Dedifferentiated amniotic fluid mesenchymal stem cell (primary cell): Measurements from ENCODE around the gene OSBPL3.

Experiments
- DNase-seq: peaks from one replicate; pipeline ENCODE4 v3.0.0-alpha.2; 2016; ENCODE audit errors: extremely low spot score

OSBPL3 gene

DNA sequence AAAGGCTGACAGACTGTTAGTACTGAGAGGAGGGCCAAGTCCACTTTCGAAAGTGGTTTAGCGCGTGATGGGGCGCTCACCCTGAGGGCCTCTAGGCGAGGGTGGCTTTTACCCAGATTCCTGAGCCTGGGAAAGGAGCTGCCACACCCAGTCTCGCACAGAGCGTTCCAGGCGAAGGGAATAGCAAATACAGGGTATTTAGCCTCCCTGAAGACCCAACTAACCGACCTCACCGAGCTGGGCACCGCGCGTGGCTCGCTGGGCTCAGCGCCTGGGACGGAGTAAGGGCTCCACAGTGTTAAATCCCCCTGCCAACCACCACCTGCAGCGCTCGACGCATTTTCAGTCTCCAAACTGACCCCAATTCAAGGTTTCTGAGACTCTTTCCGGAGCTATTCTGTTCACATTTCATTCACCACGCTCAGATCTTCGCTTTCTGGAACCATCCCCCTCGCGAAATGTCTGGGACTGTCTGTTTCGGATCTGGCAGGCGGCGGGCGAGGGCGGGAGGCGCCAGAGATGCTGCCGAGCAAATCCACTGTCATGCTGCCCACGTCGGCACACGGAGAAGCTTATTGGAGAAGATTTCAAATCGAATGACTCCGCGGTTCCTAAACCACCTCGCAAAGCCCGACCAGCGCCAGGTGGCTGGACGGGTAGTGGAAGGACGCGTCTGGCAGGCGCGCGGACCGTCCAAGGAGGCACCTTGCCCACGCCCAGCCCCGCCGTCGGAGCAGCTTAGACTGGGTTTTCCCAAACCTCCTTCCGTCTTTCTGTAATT, 1.4 kb upstream of the OSBPL3 start:
- peak; percentile 60 for DNase-seq

DNA sequence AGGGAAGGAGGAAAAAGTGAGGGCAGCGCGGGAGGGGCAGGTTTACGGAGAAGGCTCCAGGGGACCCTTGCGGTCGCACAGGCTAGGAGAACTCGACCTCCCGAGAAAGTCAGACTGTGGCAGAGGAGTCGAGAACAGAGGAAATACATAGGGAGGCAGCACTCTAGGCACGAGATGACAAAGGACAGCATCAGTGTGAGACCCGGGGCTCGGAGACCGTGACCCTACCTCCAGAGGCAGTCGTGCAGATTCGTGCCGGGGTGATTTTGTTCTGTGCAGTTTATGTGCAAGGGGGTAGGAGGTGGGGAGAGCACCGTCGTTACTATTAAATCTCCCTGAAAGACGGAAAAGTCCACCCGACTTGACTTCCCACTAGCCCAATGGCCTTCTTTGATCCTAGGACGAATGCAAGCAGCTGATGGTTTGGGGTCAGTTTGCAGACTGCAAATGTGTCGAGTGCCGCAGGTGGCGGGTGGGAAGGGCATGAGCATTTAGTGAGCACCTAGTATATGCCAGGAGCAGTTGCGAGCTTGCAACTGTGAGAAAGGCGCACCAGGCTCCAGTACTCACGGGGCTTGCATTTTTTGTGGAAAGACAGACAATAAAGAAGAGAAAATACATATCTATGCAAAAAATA, 674 bp upstream of the OSBPL3 start:
- no peak for DNase-seq

GRCh38 chr7:24979470-24979862, 512 bp downstream of the OSBPL3 start:
- DNase-seq, result peak; percentile 39

DNA sequence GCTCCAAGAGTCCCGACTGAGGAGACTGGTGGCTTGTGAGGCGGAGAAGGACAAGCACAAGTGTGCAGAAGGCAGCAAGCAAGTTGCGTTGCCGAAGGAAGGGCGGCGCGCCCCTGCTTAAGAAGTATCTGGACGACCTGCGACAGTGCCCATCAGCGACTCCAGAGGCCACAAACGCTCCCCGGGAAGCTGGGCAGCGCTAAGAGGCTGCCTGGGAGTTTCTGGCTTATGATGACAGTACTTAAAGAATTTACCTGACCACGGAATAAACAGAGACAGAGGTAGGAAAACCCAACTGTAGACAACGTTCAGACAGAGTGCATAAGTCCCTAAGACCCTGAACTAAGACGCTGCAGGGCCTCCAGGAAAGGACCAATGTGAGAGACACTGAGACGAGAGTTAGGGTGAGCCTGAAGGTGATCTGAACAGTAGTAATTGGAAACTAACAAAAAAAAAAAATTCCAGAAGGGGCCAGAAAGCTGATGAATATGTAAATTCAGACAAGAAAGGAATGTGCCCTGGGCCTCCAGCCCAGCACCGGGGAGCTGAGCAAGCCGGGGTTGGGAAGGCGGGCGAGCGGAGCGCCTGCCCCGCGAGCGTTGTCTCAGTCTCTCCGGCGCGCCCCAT, 1.0 kb downstream of the OSBPL3 start:
- DNase-seq, result no peak

GRCh38 chr7:24975644-24976260, 4.2 kb downstream of the OSBPL3 start:
- DNase-seq, result no peak

DNA sequence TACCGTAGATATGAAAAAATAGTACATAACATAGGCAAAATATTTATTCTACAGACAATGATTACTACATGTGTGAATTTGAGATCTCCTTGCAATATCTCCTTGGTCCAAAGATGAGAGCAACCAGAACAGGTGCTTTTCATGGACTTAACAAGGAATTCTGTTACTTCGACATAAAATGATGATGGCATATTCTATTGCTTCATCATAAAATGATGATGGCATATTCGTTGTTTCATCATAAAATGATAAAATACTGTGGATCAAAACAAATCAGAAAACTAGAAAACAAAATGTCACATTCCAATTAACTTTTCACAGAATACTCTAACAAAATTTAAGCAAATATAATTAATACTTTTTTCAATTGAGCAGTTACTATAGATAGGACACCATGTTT, 4.8 kb downstream of the OSBPL3 start:
- no peak for DNase-seq

GRCh38 chr7:24974026-24974832, 5.7 kb downstream of the OSBPL3 start:
- DNase-seq, result no peak

- DNase-seq, result peak; percentile 80
Observed at GRCh38 chr7:24972991-24973390, 7.0 kb downstream of the OSBPL3 start.

- no peak for DNase-seq
Observed at GRCh38 chr7:24972166-24972477, 7.9 kb downstream of the OSBPL3 start.

- DNase-seq, result peak; percentile 77
Observed at GRCh38 chr7:24971333-24972165, 8.4 kb downstream of the OSBPL3 start.

- DNase-seq, result no peak
Observed at GRCh38 chr7:24970676-24971075, 9.3 kb downstream of the OSBPL3 start.

- no peak for DNase-seq
Observed at GRCh38 chr7:24968165-24968564, 11.8 kb downstream of the OSBPL3 start.

- no peak for DNase-seq
Observed at GRCh38 chr7:24967696-24968095, 12.3 kb downstream of the OSBPL3 start.

- no peak for DNase-seq
Observed at GRCh38 chr7:24966802-24967201, 13.2 kb downstream of the OSBPL3 start.

DNA sequence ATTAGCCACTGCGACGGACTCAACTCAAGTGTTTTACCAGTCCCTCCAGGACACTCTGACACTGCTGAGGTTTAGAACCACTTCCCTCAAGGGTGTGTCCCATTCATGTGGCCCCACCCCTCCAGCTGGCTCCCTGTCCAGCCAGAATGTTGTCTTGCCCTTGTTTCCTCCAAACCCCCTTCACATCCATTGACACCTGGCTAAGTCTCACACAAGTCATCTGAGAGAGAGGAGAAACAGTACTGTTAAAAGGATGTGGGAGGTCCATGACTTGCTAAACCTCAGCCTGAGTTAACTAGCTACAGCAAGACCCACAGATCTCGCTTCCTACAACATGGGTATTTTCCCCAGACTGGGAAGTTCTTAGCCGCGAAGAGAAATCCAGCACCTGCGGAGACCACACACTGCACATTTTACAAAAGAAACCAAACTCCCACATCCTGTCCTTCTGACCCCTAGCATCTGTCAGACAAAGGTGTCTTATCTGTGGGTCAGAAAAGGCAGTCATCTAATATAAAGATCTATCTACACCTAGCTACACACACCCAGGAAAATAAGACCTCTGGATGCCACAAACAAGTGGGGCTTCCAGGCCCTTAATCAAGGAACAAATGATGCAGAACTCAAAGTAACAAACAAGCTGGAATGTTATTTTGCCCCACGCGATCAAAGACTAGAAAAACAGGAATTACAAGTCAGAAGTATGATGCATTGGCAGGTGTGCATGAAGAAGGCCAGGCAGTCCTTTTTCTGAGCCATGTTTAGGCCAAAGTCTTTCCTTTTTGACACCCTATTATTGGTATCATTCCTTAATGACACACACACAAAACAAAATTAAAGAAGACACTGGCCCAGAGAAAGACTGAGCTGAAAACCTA, 13.9 kb downstream of the OSBPL3 start:
- no peak for DNase-seq

GRCh38 chr7:24964191-24964590, 15.8 kb downstream of the OSBPL3 start:
- no peak for DNase-seq

GRCh38 chr7:24963218-24963617, 16.8 kb downstream of the OSBPL3 start:
- no peak for DNase-seq

DNA sequence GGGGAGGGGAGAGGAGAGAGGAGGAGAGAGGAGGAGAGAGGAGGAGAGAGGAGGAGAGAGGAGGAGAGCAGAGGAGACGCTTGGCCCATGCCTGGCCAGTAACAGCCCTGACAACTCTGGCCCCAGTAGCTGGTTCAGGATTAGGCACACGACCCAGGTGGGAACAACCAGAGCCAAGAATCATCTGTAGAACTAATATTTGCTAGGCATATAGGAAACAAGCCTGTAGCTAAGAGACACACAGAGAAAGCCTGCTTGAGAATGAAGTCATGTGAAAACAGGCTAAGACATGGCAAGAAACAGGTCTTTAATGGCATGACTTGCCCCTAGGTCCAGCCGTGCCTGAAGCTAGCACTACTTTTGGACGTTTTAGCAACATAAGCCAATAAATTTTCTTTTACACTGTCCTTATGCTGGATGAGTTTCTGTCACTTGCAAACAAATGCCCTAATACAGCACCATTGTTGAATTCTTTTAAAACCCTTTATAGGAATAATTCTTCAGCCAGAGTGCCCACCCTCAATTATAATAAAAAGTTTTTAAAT, 17.5 kb downstream of the OSBPL3 start:
- no peak for DNase-seq

DNA sequence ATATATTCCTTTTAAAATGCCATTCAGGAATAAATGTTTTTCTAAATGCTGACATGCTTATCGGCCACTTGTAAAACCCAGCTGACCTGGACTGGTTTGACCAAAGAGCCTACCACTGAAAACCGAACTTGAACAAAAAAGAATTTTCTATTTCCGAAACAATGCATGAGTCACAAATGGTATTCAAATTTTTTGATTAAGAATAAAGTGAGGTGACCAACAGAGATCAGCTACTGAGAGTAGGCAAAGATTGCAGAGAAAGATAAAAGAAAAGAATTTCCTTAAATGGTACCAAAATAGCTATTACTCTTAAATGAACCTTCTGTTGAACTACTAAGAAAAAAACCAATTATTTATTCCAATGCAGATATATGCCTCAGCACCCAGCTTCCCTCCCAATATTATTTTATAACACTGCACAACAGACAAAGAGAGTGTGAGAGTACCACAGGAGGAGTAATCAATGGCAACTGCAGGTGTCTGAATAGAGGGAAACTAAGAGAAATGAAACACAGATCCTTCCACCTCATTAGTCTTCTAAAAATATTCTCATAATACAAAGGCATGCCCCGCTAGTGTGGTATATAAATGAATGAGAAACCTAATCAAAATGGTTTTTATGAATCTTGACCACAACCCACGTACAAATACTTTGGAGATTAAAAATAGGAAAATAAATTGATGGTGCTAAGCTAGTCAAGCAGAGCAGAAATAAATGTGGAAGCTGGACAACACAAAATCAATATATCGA, 20.1 kb downstream of the OSBPL3 start:
- DNase-seq, result no peak
